Measurements from ENCODE around the gene GPR183. TPM values are rescaled to one million over a fixed set of nuclear protein-coding genes. Genes with fewer than 3 reads are reported as not detected.
A peak's percentile ranks its signal among the peaks of the same experiment; 100 is the strongest.
"Not testable (repeated sequence)": the region's sequence is repeated elsewhere in the genome, so short reads cannot be mapped to it uniquely, and the experiment has no call there.

GPR183 gene
- total RNA-seq, 1 donor from 2014 or later = 0.76 TPM

- no peak for ATAC-seq
These were observed 40.4 kb downstream of the GPR183 start for GRCh38 chr13:99266827-99267226.

- peak; percentile 62 for ATAC-seq
These were observed 41.3 kb downstream of the GPR183 start for GRCh38 chr13:99265821-99266426.

GRCh38 chr13:99265162-99265800, 41.9 kb downstream of the GPR183 start:
- ATAC-seq = no peak

GRCh38 chr13:99264051-99264450, 43.1 kb downstream of the GPR183 start:
- ATAC-seq = no peak

GRCh38 chr13:99263126-99263785, 43.9 kb downstream of the GPR183 start:
- ATAC-seq = no peak

- ATAC-seq = no peak
These were observed 46.1 kb downstream of the GPR183 start for GRCh38 chr13:99261059-99261458.

- no peak for ATAC-seq
These were observed 47.0 kb downstream of the GPR183 start for GRCh38 chr13:99260216-99260615.

- no peak for ATAC-seq
These were observed 48.3 kb downstream of the GPR183 start for GRCh38 chr13:99258946-99259345.

- peak; percentile 21 for ATAC-seq
These were observed 48.9 kb downstream of the GPR183 start, which contains the start of gene GPR18 for GRCh38 chr13:99258210-99258860. GPR18 (minus strand) TSS chr13:99258379; CDS start chr13:99255872, 2,507 bp downstream.

- ATAC-seq = no peak
These were observed 49.9 kb downstream of the GPR183 start for GRCh38 chr13:99257291-99257690.

- ATAC-seq = no peak
These were observed 50.5 kb downstream of the GPR183 start for GRCh38 chr13:99256709-99257108.

- ATAC-seq = no peak
These were observed 50.9 kb downstream of the GPR183 start for GRCh38 chr13:99256283-99256682.

GRCh38 chr13:99255271-99255670, 51.9 kb downstream of the GPR183 start:
- ATAC-seq = no peak

GRCh38 chr13:99254830-99255229, 52.4 kb downstream of the GPR183 start:
- no peak for ATAC-seq

GRCh38 chr13:99251921-99252320, 55.3 kb downstream of the GPR183 start:
- no peak for ATAC-seq

GRCh38 chr13:99250982-99251825, 56.0 kb downstream of the GPR183 start:
- no peak for ATAC-seq

GRCh38 chr13:99249606-99250005, 57.6 kb downstream of the GPR183 start:
- not testable (repeated sequence) for ATAC-seq

- not testable (repeated sequence) for ATAC-seq
These were observed 58.0 kb downstream of the GPR183 start for GRCh38 chr13:99249178-99249577.

- ATAC-seq = no peak
These were observed 61.1 kb downstream of the GPR183 start for GRCh38 chr13:99246100-99246499.

All from esophagus mucosa (tissue), 1 donor.